GM15510 (cell line): Measurements from ENCODE around the gene DMRTC1.
"Not testable (repeated sequence)": the region's sequence is repeated elsewhere in the genome, so short reads cannot be mapped to it uniquely, and the experiment has no call there.

Source experiments
- POLR2A ChIP-seq: IDR thresholded peaks from 3 replicates; pipeline ENCODE4 v1.6.1; 2011; ENCODE audit warnings: borderline replicate concordance; ENCODE audit not compliant: insufficient read length; ENCODE audit errors: extremely low read depth

Gene DMRTC1, protein sequence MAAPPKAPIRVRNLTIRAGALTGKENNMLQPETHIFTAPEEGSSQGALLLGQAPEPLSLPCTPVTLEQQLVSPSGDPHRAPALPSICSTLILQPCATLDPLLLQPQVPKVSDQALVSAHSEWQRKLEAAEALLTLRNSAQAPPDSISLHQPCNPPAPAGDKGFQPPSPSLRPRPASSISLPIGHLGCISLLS

DNA sequence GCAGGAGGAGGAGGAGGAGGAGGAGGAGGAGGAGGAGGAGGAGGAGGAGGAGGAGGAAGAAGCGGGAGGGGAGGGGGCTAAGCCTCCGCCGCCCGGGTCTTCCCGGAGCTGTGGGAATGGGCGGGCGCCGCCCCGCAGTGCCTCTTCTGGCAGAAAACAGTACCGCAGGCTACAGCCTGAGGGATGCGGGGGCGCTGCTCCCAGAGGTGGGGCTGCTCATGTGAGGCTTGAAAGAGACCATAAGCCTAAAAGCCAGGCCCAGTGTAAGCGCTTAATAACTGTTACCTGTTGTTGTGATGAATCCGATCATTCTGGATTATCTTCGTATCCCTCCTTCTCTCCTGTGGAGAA is at the start of gene DMRTC1:
DMRTC1 (minus strand) TSS at position 19 of the 351 bp plus-strand sequence. CDS start 68,143 bp downstream, outside the sequence.
- not testable (repeated sequence) for TF ChIP-seq POLR2A

DNA sequence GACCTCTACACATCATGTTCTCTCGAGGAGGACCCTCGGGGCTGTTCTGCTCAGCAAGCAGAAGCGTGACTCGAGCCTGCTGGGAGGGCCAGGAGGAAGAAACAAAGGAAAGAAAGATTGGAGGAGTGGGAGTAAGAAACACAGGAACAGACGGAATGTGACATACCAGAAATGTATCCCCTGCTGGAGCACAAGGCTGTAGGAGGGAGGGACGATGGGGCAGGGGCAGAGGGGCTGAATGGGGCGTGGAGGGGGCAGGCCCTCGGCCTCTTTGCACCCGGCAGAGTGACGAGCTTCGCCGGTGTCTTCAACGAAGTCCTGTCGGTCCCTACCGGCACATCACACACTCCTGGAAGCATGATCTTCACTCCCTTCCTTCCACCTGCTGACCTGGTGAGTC is 5.7 kb downstream of the DMRTC1 start, which contains the start of gene FAM236A:
FAM236A (plus strand) TSS at position 301 of the 400 bp plus-strand sequence; CDS start at position 358, 57 bp downstream.
- not testable (repeated sequence) for TF ChIP-seq POLR2A

DNA sequence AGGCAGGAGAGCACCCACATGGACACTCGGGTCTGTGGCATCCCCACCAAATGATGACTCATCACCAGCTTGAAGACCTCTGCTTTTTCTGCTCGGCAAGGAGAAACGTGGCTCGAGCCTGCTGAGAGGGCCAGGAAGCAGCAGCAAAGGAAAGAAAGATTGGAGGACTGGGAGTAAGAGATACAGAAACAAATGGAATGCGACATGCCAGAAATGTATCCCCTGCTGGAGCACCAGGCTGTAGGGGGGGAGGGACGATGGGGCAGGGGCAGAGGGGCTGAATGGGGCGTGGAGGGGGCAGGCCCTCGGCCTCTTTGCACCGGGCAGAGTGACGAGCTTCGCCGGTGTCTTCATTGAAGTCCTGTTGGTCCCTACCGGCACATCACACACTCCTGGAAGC is 31.3 kb downstream of the DMRTC1 start, which contains the start of gene FAM236C:
FAM236C (plus strand) TSS at position 301 of the 400 bp plus-strand sequence. CDS start 100 bp downstream, outside the sequence.
- TF ChIP-seq POLR2A, result not testable (repeated sequence)
